Gastroesophageal sphincter (tissue), 3 donors: ENCODE data around the gene ARHGAP23.

Experiments used
- CTCF ChIP-seq, 4 experiments: fragments of 200-600 bp in 2 of 4; fragments of 450-650 bp in 2 of 4; sonication (generic) in 1 of 4; IDR thresholded peaks; one replicate each; pipeline ENCODE4 v1.5.1; 2017 to 2019; ENCODE audit warnings: antibody characterized with exemption in 4 of 4, mild to moderate bottlenecking in 2 of 4, moderate library complexity in 2 of 4
- POLR2A ChIP-seq, 2 donors: fragments of 450-650 bp; IDR thresholded peaks; one replicate each; pipeline ENCODE4 v1.6.1; 2017; ENCODE audit warnings: antibody characterized with exemption in 2 of 2, mild to moderate bottlenecking in 2 of 2, moderate library complexity in 1 of 2
- POLR2AphosphoS5 ChIP-seq: sonication (generic); formaldehyde crosslinking; IDR thresholded peaks from one replicate; pipeline ENCODE4 v1.6.1; 2017; ENCODE audit warnings: antibody characterized with exemption

GRCh38 chr17:38556239-38556638 lies 128.0 kb downstream of the ARHGAP23 start:
- TF ChIP-seq CTCF (IDR thresholded peaks at IDR 0.05) (no peak), POLR2AphosphoS5 (no peak), POLR2A (IDR thresholded peaks at IDR 0.05) (no peak)
